CD4-positive, alpha-beta T cell treated with Interleukin-21 for 1 hour (primary cell): Measurements from ENCODE around the gene ZMYND11.
"Not testable (repeated sequence)": the region's sequence is repeated elsewhere in the genome, so short reads cannot be mapped to it uniquely, and the experiment has no call there.

Experiments used
- DNase-seq: peaks from one replicate; pipeline ENCODE4 v3.0.0-alpha.2; 2020

The ZMYND11 gene

GRCh38 chr10:288316-289200 is 153.3 kb downstream of the ZMYND11 start:
- no peak for DNase-seq

GRCh38 chr10:289581-289980 is 154.3 kb downstream of the ZMYND11 start:
- no peak for DNase-seq

- no peak for DNase-seq
Observed at GRCh38 chr10:290026-290725, 154.9 kb downstream of the ZMYND11 start.

- DNase-seq, result no peak
Observed at GRCh38 chr10:293636-294035, 158.4 kb downstream of the ZMYND11 start.

- DNase-seq, result no peak
Observed at GRCh38 chr10:297567-297966, 162.3 kb downstream of the ZMYND11 start.

- DNase-seq, result no peak
Observed at GRCh38 chr10:298033-298432, 162.8 kb downstream of the ZMYND11 start.

GRCh38 chr10:299512-299911 is 164.3 kb downstream of the ZMYND11 start:
- DNase-seq, result no peak

- no peak for DNase-seq
Observed at GRCh38 chr10:299969-300368, 164.7 kb downstream of the ZMYND11 start.

- DNase-seq, result not testable (repeated sequence)
Observed at GRCh38 chr10:300580-300979, 165.3 kb downstream of the ZMYND11 start.

- DNase-seq, result no peak
Observed at GRCh38 chr10:301536-301935, 166.3 kb downstream of the ZMYND11 start.
